Gastroesophageal sphincter (tissue), 3 donors: Measurements from ENCODE around the gene RNF224.

ENCODE experiments used
- CTCF ChIP-seq, 4 experiments: fragments of 200-600 bp in 2 of 4; fragments of 450-650 bp in 2 of 4; sonication (generic) in 1 of 4; IDR thresholded peaks; one replicate each; pipeline ENCODE4 v1.5.1; 2017 to 2019; ENCODE audit warnings: antibody characterized with exemption in 4 of 4, mild to moderate bottlenecking in 2 of 4, moderate library complexity in 2 of 4
- EP300 ChIP-seq: sonication (generic); formaldehyde crosslinking; IDR thresholded peaks from one replicate; pipeline ENCODE4 v1.6.1; 2017; ENCODE audit warnings: antibody characterized with exemption, mild to moderate bottlenecking
- POLR2A ChIP-seq, 2 donors: fragments of 450-650 bp; IDR thresholded peaks; one replicate each; pipeline ENCODE4 v1.6.1; 2017; ENCODE audit warnings: antibody characterized with exemption in 2 of 2, mild to moderate bottlenecking in 2 of 2, moderate library complexity in 1 of 2
- POLR2AphosphoS5 ChIP-seq: sonication (generic); formaldehyde crosslinking; IDR thresholded peaks from one replicate; pipeline ENCODE4 v1.6.1; 2017; ENCODE audit warnings: antibody characterized with exemption

GRCh38 chr9:137221506-137222111 lies 5.7 kb upstream of the RNF224 start:
- TF ChIP-seq CTCF (IDR thresholded peaks at IDR 0.05) (no peak), POLR2A (IDR thresholded peaks at IDR 0.05) (no peak), POLR2AphosphoS5 (no peak), EP300 (no peak)
